HCT116 (cell line): ENCODE data around the gene UQCRC1.

Experiments used
- CTCF ChIP-seq, 3 experiments: fragments of 200-600 bp in 1 of 3; sonication (generic) in 1 of 3; IDR thresholded peaks in 2 of 3; conservative IDR thresholded peaks in 1 of 3; 2 replicates each; pipeline ENCODE4 v1.5.1; 2012 to 2017; ENCODE audit warnings: low read depth in 2 of 3, low read length in 2 of 3, antibody characterized with exemption in 1 of 3, borderline replicate concordance in 1 of 3, control low read depth in 1 of 3, mild to moderate bottlenecking in 1 of 3, mixed read lengths in 1 of 3, mixed run types in 1 of 3, moderate library complexity in 1 of 3; ENCODE audit not compliant: insufficient read depth in 1 of 3
- EGR1 ChIP-seq: IDR thresholded peaks from 2 replicates; pipeline ENCODE4 v1.6.1; 2012; ENCODE audit warnings: low read depth
- ELF1 ChIP-seq: IDR thresholded peaks from 2 replicates; pipeline ENCODE4 v1.6.1; 2012; ENCODE audit warnings: low read depth, borderline replicate concordance
- EZH2 ChIP-seq: fragments of 200-600 bp; sonication (generic); IDR thresholded peaks from 2 replicates; pipeline ENCODE4 v1.6.1; 2017; ENCODE audit warnings: antibody characterized with exemption, mixed run types
- EZH2phosphoT487 ChIP-seq: fragments of 200-600 bp; IDR thresholded peaks from 2 replicates; pipeline ENCODE4 v1.6.1; 2018; ENCODE audit warnings: antibody characterized with exemption, borderline replicate concordance
- POLR2A ChIP-seq: IDR thresholded peaks from 2 replicates; pipeline ENCODE4 v1.7.0; 2011; ENCODE audit warnings: borderline replicate concordance; ENCODE audit not compliant: insufficient read depth, insufficient read length; ENCODE audit errors: extremely low read depth
- RAD21 ChIP-seq: IDR thresholded peaks from 2 replicates; pipeline ENCODE4 v1.6.1; 2012; ENCODE audit warnings: low read depth, mild to moderate bottlenecking
- SIN3A ChIP-seq: IDR thresholded peaks from 2 replicates; pipeline ENCODE4 v1.6.1; 2012; ENCODE audit warnings: low read depth
- SP1 ChIP-seq: IDR thresholded peaks from 2 replicates; pipeline ENCODE4 v1.6.1; 2012; ENCODE audit warnings: low read depth
- TCF7L2 ChIP-seq: IDR thresholded peaks from 2 replicates; pipeline ENCODE4 v1.7.0; 2011; ENCODE audit warnings: borderline replicate concordance, inconsistent platforms; ENCODE audit not compliant: insufficient read depth, insufficient read length; ENCODE audit errors: extremely low read depth
- TF ChIP-seq, protein P1 (sequence below): IDR thresholded peaks from 2 replicates; pipeline ENCODE4 v1.6.1; 2012

GRCh38 chr3:48595526-48596121 lies 13.8 kb downstream of the UQCRC1 start:
- TF ChIP-seq POLR2A (no peak), EZH2phosphoT487 (no peak), CTCF (IDR thresholded peaks at IDR 0.05 in 2 of 3, conservative IDR thresholded peaks at IDR 0.05 in 1 of 3; ENCODE audit: borderline replicate concordance in 1 of 3, insufficient read depth in 1 of 3, low read depth in 2 of 3, low read length in 2 of 3) (no peak), EZH2 (no peak), SP1 (no peak), TCF7L2 (no peak), ELF1 (no peak), SIN3A (no peak), EGR1 (no peak), RAD21 (no peak)
- TF ChIP-seq, protein P1, sequence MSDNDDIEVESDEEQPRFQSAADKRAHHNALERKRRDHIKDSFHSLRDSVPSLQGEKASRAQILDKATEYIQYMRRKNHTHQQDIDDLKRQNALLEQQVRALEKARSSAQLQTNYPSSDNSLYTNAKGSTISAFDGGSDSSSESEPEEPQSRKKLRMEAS = no peak
